ENCODE measurements around the gene CHMP6. TPM values are rescaled to one million over a fixed set of nuclear protein-coding genes. Genes with fewer than 3 reads are reported as not detected.

Gene CHMP6
- total RNA-seq, 4 donors from 2014 or later: 30.6 to 46.3 (median 40.2) TPM

GRCh38 chr17:81000334-81000630 is 8.6 kb downstream of the CHMP6 start:
- Histone ChIP-seq H3K27me3 (peaks cover 0 to 26% of the 10 kb centered on the region in 2 donors), H3K36me3 (peaks cover 2 to 54% (median 16%) of the 10 kb centered on the region in 3 donors), H3K4me1 (peaks cover 0 to 40% (median 15%) of the 10 kb centered on the region in 4 donors), H3K27ac (no peak overlapping the region), H3K4me3 (no peak overlapping the region), H3K9me3 (no peaks in the 10 kb centered on the region)
- no peak for TF ChIP-seq EP300 (IDR thresholded peaks at IDR 0.05)
- TF ChIP-seq CTCF (IDR thresholded peaks at IDR 0.05): no peak
- no peak for TF ChIP-seq POLR2A (IDR thresholded peaks at IDR 0.05)
- WGBS, 2 donors: 85 to 87% methylated on average over 7 of the region's 8 CpGs
- no peak for DNase-seq (ENCODE audit: low spot score in 2 of 2)

- 60 to 70% methylated on average over 9 to 14 of the region's 18 CpGs for WGBS, 2 donors
- no peak overlapping the region for H3K4me3 ChIP-seq
- H3K4me1 ChIP-seq: peaks cover 0 to 40% (median 15%) of the 10 kb centered on the region in 4 donors
- H3K27me3 ChIP-seq: peaks cover 0 to 32% of the 10 kb centered on the region in 2 donors
- TF ChIP-seq CTCF (IDR thresholded peaks at IDR 0.05) (no peak), EP300 (IDR thresholded peaks at IDR 0.05) (no peak), POLR2A (IDR thresholded peaks at IDR 0.05) (no peak)
- H3K9me3 ChIP-seq: no peaks in the 10 kb centered on the region
- H3K27ac ChIP-seq: no peak overlapping the region
- no peak for DNase-seq (ENCODE audit: low spot score in 2 of 2)
- peaks cover 2 to 49% (median 16%) of the 10 kb centered on the region in 3 donors for H3K36me3 ChIP-seq
These were observed 9.2 kb downstream of the CHMP6 start for GRCh38 chr17:81000631-81001357.

GRCh38 chr17:81002013-81002384 is 10.4 kb downstream of the CHMP6 start:
- WGBS, 2 donors: 79% methylated on average over 10 of the region's 10 CpGs

GRCh38 chr17:81002409-81003361 is 11.0 kb downstream of the CHMP6 start:
- Histone ChIP-seq H3K4me3 (no peak overlapping the region), H3K27me3 (peaks cover 0 to 44% of the 10 kb centered on the region in 2 donors), H3K4me1 (peaks cover 0 to 40% (median 15%) of the 10 kb centered on the region in 4 donors), H3K36me3 (peaks cover 0 to 30% (median 1%) of the 10 kb centered on the region in 3 donors), H3K27ac (peak overlapping the region in 1 of 4 donors; percentile 0), H3K9me3 (no peaks in the 10 kb centered on the region)
- DNase-seq (ENCODE audit: low spot score in 2 of 2): peak in 1 of 2 donors; percentile 59
- 48 to 49% methylated on average over 21 of the region's 21 CpGs for WGBS, 2 donors
- TF ChIP-seq EP300 (IDR thresholded peaks at IDR 0.05): peak in 1 of 2 donors; percentile 40
- TF ChIP-seq CTCF (IDR thresholded peaks at IDR 0.05): no peak

More at GRCh38 chr17:81002013-81002384, 10.4 kb downstream of the CHMP6 start:
- Histone ChIP-seq H3K9me3 (no peaks in the 10 kb centered on the region), H3K4me3 (no peak overlapping the region), H3K27ac (peak overlapping the region in 1 of 4 donors; percentile 0), H3K27me3 (peaks cover 0 to 40% of the 10 kb centered on the region in 2 donors), H3K36me3 (peaks cover 0 to 36% (median 8%) of the 10 kb centered on the region in 3 donors), H3K4me1 (peaks cover 0 to 40% (median 15%) of the 10 kb centered on the region in 4 donors)
- TF ChIP-seq EP300 (IDR thresholded peaks at IDR 0.05) (no peak), CTCF (IDR thresholded peaks at IDR 0.05) (no peak), POLR2A (IDR thresholded peaks at IDR 0.05) (no peak)
- DNase-seq (ENCODE audit: low spot score in 2 of 2): no peak

All from tibial nerve (tissue), 4 donors.